Esophagus muscularis mucosa (tissue), 4 donors: ENCODE data around the gene KIRREL3. TPM values are rescaled to one million over a fixed set of nuclear protein-coding genes. Genes with fewer than 3 reads are reported as not detected.

Experiments used
- DNase-seq: peaks from one replicate; pipeline ENCODE4 v3.0.0-alpha.2; 2017; ENCODE audit errors: extremely low spot score
- H3K27ac ChIP-seq, 4 donors: fragments of 200-600 bp; sonication (generic); replicated peaks in 1 of 4; 1 replicate in 3 of 4; 2 replicates in 1 of 4; pipeline ENCODE4 v1.5.1; 2016 to 2019; ENCODE audit warnings: mild to moderate bottlenecking in 1 of 4
- H3K27me3 ChIP-seq, 4 donors: fragments of 200-600 bp; sonication (generic); one replicate each; pipeline versions ENCODE4 v1.5.1 to v1.6.0; 2016 to 2019
- H3K36me3 ChIP-seq, 4 donors: fragments of 200-600 bp; sonication (generic); one replicate each; pipeline ENCODE4 v1.5.1; 2016 to 2019
- H3K4me1 ChIP-seq, 4 donors: fragments of 200-600 bp; sonication (generic); one replicate each; pipeline ENCODE4 v1.5.1; 2016 to 2019
- H3K4me3 ChIP-seq, 4 donors: fragments of 200-600 bp; sonication (generic); 1 replicate in 2 of 4; 2 replicates in 2 of 4; pipeline ENCODE4 v1.5.1; 2016 to 2019; ENCODE audit warnings: mild to moderate bottlenecking in 4 of 4, moderate library complexity in 1 of 4
- H3K9me3 ChIP-seq, 4 donors: fragments of 200-600 bp; sonication (generic); 1 replicate in 3 of 4; 2 replicates in 1 of 4; pipeline ENCODE4 v1.5.1; 2016 to 2019
- EP300 ChIP-seq: sonication (generic); formaldehyde crosslinking; IDR thresholded peaks from one replicate; pipeline ENCODE4 v1.6.1; 2017; ENCODE audit warnings: antibody characterized with exemption
- POLR2A ChIP-seq: fragments of 450-650 bp; IDR thresholded peaks from one replicate; pipeline ENCODE4 v1.6.1; 2017; ENCODE audit warnings: antibody characterized with exemption, moderate library complexity, mild to moderate bottlenecking, low read depth
- POLR2AphosphoS5 ChIP-seq, 2 donors: sonication (generic); formaldehyde crosslinking; IDR thresholded peaks; one replicate each; pipeline ENCODE4 v1.6.1; 2017; ENCODE audit warnings: antibody characterized with exemption in 2 of 2
- WGBS: methylation state at CpG from one replicate; pipeline ENCODE4 v1.1.5; 2018; 5-methylcytosine and 5-hydroxymethylcytosine counted together
- intact Hi-C: fragments of 100-400 bp; cut with DNase I; formaldehyde crosslinking; loops from one replicate; pipeline ENCODE4 v1.15.1; 2023
- total RNA-seq, 4 donors: library from RNA; depleted of rRNA; stranded (reverse); fragments of >200 nt; gene quantifications; one replicate each; pipeline versions ENCODE4 v1.1.0 to v1.2.1, GENCODE V29; 2016
- TF ChIP-seq, protein P1 (sequence below), 3 experiments: fragments of 200-600 bp in 2 of 3; fragments of 450-650 bp in 1 of 3; sonication (generic) in 2 of 3; IDR thresholded peaks; one replicate each; pipeline ENCODE4 v1.5.1; 2017 to 2019; ENCODE audit warnings: antibody characterized with exemption in 3 of 3, mild to moderate bottlenecking in 2 of 3, moderate library complexity in 1 of 3

Gene KIRREL3
- total RNA-seq, 4 donors from 2014 or later, result 1.7 to 6.5 (median 3.1) TPM

DNA sequence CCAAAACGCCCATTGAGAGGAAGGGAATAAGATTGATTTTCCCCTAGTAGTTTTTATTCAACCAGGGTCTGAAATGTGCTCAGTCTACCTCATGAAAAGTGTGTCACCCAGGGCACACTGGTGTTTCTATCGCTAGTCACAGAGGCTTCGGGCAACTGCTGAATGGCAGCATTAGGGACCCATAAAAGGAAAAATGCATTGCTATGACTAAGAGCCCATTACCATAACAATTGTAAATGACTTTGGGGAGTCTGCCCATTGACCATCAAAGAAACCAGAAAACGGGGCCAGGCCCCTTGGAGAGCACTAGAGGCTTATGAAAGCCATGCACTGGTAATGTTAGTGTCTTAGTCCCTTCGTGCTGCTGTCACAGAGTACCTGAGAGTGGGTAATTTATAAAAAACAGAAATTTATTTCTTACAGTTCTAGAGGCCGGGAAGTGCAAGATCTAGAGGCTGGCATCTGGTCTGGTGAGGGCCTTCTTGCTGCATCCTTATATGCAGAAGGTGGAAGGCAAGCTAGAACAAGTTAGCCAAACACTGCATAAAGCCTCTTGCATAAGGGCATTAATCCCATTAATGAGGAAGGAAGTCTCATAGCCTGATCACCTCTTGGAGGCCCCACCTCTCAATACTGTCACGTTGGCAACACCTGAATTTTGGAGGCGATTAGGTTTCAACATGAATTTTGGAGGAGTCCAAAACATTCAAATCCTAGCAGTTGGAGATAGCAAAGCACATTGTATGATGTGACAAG lies 338.4 kb downstream of the KIRREL3 start:
- Histone ChIP-seq H3K9me3 (no peaks in the 10 kb centered on the region), H3K4me1 (no peaks in the 10 kb centered on the region), H3K36me3 (no peaks in the 10 kb centered on the region), H3K4me3 (no peak overlapping the region), H3K27me3 (peaks cover 0 to 7% (median 0%) of the 10 kb centered on the region in 4 donors), H3K27ac (no peak overlapping the region)
- intact Hi-C loops, result no loop called here
- TF ChIP-seq, protein P1, sequence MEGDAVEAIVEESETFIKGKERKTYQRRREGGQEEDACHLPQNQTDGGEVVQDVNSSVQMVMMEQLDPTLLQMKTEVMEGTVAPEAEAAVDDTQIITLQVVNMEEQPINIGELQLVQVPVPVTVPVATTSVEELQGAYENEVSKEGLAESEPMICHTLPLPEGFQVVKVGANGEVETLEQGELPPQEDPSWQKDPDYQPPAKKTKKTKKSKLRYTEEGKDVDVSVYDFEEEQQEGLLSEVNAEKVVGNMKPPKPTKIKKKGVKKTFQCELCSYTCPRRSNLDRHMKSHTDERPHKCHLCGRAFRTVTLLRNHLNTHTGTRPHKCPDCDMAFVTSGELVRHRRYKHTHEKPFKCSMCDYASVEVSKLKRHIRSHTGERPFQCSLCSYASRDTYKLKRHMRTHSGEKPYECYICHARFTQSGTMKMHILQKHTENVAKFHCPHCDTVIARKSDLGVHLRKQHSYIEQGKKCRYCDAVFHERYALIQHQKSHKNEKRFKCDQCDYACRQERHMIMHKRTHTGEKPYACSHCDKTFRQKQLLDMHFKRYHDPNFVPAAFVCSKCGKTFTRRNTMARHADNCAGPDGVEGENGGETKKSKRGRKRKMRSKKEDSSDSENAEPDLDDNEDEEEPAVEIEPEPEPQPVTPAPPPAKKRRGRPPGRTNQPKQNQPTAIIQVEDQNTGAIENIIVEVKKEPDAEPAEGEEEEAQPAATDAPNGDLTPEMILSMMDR (IDR thresholded peaks at IDR 0.05), result no peak
- TF ChIP-seq EP300 (no peak), POLR2AphosphoS5 (IDR thresholded peaks at IDR 0.05) (no peak), POLR2A (no peak)
- no peak for DNase-seq
- 76% methylated on average over 8 of the region's 8 CpGs for WGBS

DNA sequence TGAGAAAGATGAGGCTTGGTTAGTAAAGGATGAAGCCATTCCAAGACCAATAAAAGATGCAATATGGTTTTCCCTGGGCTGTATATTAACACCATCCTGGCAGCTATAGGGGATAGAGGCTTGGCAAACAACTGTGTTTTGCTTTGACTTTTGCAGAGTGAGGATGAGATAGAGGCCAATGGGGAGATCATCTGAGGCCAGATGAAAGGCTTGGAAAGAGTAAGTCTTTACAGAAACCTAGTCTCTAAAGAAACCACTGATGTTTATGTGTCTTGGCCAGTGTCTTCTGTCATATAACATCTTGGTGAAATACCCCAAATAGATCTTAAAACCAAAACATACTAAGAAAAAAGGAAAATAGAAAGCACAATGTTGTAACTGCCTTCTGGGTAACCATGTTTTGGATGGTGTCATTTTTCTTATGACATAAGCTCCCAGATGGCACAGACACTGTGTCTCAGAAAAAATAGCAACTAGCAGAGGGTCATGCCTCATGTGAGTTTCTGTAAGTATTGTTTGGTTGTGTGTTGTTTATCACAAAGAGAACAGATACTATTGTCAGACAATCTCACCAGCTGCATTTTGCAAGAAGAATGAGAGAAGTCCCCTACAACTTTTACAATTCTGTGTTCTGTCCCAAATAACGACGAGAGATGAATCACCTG lies 339.7 kb downstream of the KIRREL3 start:
- WGBS, result 75% methylated on average over 2 of the region's 2 CpGs
- Histone ChIP-seq H3K4me3 (no peak overlapping the region), H3K4me1 (no peaks in the 10 kb centered on the region), H3K27me3 (peaks cover 0 to 7% (median 0%) of the 10 kb centered on the region in 4 donors), H3K9me3 (no peaks in the 10 kb centered on the region), H3K27ac (no peak overlapping the region), H3K36me3 (no peaks in the 10 kb centered on the region)
- TF ChIP-seq POLR2A, result no peak
- TF ChIP-seq, protein P1 (IDR thresholded peaks at IDR 0.05), result no peak
- intact Hi-C loops, result no loop called here
- DNase-seq, result no peak

DNA sequence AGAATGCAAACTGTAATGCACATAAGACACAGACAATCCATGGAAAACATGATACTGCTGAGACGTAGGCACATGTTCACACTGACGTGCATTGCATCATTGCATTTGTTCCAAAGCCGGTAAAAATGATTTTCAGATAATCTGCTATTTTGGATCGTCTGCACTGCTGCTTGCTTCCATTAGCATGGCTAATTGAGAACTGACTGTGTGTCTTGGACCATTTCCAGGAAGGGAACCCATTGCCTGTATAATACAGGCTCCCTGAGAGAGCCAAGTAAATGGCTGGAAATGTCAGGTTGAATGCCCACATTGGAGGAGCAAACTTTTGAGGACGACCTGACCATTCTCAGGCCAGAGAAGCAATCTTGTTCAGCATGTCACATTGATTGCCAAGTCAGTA lies 340.2 kb downstream of the KIRREL3 start:
- 89% methylated on average over 4 of the region's 5 CpGs for WGBS

DNA sequence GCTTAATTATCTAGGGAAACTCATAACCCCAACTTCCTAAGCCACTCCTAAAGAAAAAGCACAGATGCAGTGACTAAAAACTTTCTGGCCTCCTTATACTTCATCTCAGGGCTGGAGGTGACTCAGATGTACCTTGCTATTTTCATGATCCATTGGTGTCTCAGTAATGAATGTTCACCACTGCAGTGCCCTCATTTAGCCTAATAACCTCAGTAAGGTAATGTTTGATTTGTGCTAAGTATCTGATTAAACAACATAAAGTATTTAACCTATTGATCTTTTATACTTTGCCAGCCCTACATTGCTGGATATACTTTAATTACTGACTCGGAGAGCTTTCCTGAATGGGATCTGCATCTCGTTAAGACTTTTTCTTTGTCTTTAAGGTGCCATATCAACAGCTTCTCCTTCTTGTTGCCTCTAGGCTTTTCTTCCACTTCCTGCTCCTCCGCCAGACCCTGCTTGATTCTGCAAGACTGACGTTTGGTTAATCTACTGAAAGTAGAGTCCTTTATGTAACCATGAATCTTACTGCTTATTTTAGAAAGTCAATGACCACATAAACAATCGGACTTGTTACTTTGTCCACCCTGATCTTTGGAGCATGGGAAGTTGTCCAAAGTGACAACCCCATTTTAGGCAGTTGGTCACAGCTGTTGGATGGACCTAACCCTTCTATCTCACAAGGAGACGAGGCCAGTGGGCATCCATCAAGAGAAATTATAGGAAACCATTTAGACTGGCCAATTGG lies 342.1 kb downstream of the KIRREL3 start:
- DNase-seq, result no peak
- Histone ChIP-seq H3K27me3 (peaks cover 0 to 9% (median 0%) of the 10 kb centered on the region in 4 donors), H3K4me3 (no peak overlapping the region), H3K9me3 (no peaks in the 10 kb centered on the region), H3K27ac (no peak overlapping the region), H3K36me3 (no peaks in the 10 kb centered on the region), H3K4me1 (peaks cover 0 to 8% (median 0%) of the 10 kb centered on the region in 4 donors)
- 46% methylated on average over 6 of the region's 6 CpGs for WGBS
- intact Hi-C loops, result no loop called here
- TF ChIP-seq, protein P1 (IDR thresholded peaks at IDR 0.05), result no peak
- TF ChIP-seq POLR2A (no peak), POLR2AphosphoS5 (IDR thresholded peaks at IDR 0.05) (no peak), EP300 (no peak)

More for the DNA sequence above, 340.2 kb downstream of the KIRREL3 start:
- no peak for TF ChIP-seq EP300
- TF ChIP-seq, protein P1 (IDR thresholded peaks at IDR 0.05), result no peak
- TF ChIP-seq POLR2AphosphoS5 (IDR thresholded peaks at IDR 0.05), result no peak
- TF ChIP-seq POLR2A, result no peak
- intact Hi-C loops, result no loop called here
- Histone ChIP-seq H3K4me3 (no peak overlapping the region), H3K27ac (no peak overlapping the region), H3K27me3 (peaks cover 0 to 3% (median 0%) of the 10 kb centered on the region in 4 donors), H3K9me3 (no peaks in the 10 kb centered on the region), H3K4me1 (peaks cover 0 to 3% (median 0%) of the 10 kb centered on the region in 4 donors), H3K36me3 (no peaks in the 10 kb centered on the region)
- no peak for DNase-seq
